ENCODE data around the gene ITLN1.
"Not testable (repeated sequence)": the region's sequence is repeated elsewhere in the genome, so short reads cannot be mapped to it uniquely, and the experiment has no call there.

The ITLN1 gene

GRCh38 chr1:160879056-160879455 lies 5.9 kb downstream of the ITLN1 start:
- TF ChIP-seq, protein P1, sequence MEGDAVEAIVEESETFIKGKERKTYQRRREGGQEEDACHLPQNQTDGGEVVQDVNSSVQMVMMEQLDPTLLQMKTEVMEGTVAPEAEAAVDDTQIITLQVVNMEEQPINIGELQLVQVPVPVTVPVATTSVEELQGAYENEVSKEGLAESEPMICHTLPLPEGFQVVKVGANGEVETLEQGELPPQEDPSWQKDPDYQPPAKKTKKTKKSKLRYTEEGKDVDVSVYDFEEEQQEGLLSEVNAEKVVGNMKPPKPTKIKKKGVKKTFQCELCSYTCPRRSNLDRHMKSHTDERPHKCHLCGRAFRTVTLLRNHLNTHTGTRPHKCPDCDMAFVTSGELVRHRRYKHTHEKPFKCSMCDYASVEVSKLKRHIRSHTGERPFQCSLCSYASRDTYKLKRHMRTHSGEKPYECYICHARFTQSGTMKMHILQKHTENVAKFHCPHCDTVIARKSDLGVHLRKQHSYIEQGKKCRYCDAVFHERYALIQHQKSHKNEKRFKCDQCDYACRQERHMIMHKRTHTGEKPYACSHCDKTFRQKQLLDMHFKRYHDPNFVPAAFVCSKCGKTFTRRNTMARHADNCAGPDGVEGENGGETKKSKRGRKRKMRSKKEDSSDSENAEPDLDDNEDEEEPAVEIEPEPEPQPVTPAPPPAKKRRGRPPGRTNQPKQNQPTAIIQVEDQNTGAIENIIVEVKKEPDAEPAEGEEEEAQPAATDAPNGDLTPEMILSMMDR (conservative IDR thresholded peaks at IDR 0.05): no peak
- TF ChIP-seq ZFX (IDR thresholded peaks at IDR 0.05): no peak
- no peak overlapping the region for H3K27ac ChIP-seq

DNA sequence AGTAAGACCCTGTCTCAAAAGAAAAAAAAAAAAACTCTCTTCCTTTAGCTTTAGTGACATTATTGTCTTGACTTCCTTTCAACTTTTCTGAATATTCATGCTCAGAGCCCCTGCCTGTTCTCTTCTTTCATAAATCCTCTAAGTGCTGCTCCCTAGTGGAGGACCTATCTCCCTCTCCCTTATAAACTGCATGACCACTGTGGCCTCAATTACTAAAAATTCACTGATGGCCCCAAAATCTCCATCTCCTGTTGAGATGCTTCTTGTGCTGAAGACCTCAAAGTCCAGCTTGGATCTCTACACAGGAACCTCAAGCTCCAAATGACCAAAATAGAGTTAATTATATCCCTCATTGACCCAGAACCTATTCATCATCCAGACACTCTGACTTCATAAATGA lies 7.8 kb downstream of the ITLN1 start:
- H3K27ac ChIP-seq: no peak overlapping the region
- TF ChIP-seq ZFX (IDR thresholded peaks at IDR 0.05): no peak
- TF ChIP-seq, protein P1 (conservative IDR thresholded peaks at IDR 0.05): peak; percentile 30

GRCh38 chr1:160876311-160876710 lies 8.7 kb downstream of the ITLN1 start:
- no peak for TF ChIP-seq ZFX (IDR thresholded peaks at IDR 0.05)
- TF ChIP-seq, protein P1 (conservative IDR thresholded peaks at IDR 0.05): no peak
- no peak overlapping the region for H3K27ac ChIP-seq

DNA sequence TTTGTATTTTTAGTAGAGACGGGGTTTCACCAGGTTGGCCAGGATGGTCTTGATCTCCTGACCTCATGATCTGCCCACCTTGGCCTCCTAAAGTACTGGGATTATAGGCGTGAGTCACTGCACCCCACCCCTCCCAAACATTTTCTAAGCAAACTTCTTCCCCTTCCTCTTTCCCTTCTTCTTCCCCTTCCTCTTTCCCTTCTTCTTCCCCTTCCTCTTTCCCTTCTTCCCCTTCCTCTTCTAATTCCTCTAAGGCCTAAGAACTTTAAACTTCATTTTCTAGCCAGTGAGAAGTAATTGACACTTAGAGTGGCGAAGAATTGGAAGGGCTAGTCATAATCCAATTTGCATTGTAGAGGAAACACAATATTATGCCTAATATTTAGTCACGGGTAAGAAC lies 9.4 kb downstream of the ITLN1 start:
- not testable (repeated sequence) for H3K27ac ChIP-seq

- no peak for TF ChIP-seq ZFX (IDR thresholded peaks at IDR 0.05)
- TF ChIP-seq, protein P1 (conservative IDR thresholded peaks at IDR 0.05): no peak
- H3K27ac ChIP-seq: no peak overlapping the region
Measured at GRCh38 chr1:160874935-160875334, 10.0 kb downstream of the ITLN1 start.

DNA sequence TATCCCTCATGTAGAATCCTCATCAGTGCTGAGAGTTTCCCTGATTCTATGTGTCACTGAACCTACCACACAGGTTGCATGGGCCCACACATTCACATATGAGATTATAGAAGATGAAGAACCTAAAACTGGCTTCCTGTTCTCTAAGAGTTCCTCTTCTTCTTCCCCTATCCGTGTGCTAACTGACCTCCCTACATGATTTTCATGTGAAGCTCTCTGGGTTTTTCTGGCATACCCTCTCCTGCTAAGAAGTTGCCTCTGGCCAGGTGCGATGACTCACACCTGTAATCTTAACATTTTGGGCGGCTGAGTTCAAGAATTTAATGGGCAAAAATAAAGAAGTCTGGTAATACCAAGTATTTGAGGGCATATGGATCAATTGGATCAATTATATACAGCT lies 16.8 kb downstream of the ITLN1 start:
- H3K27ac ChIP-seq: no peak overlapping the region
- TF ChIP-seq, protein P1 (conservative IDR thresholded peaks at IDR 0.05): no peak
- TF ChIP-seq ZFX (IDR thresholded peaks at IDR 0.05): no peak

GRCh38 chr1:160867651-160868050 lies 17.3 kb downstream of the ITLN1 start:
- H3K27ac ChIP-seq: not testable (repeated sequence)

GRCh38 chr1:160866695-160867260 lies 18.2 kb downstream of the ITLN1 start:
- TF ChIP-seq, protein P1 (conservative IDR thresholded peaks at IDR 0.05): no peak
- no peak for TF ChIP-seq ZFX (IDR thresholded peaks at IDR 0.05)
- H3K27ac ChIP-seq: no peak overlapping the region

All from C4-2B (cell line).